ENCODE results near the gene VPS26B.
"Not testable (repeated sequence)": the region's sequence is repeated elsewhere in the genome, so short reads cannot be mapped to it uniquely, and the experiment has no call there.

VPS26B gene

DNA sequence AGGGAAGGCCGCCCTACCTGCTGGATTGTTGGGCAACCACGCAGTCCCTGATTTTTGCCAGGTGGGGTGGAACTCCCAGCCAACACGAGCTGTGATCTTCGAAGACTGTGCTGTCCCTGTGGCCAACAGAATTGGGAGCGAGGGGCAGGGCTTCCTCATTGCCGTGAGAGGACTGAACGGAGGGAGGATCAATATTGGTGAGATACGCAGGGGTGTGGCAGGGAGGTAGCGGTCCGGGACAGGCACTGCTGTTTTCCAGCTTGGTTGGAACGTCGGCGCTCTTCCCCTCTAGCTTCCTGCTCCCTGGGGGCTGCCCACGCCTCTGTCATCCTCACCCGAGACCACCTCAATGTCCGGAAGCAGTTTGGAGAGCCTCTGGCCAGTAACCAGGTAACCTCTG, 36.5 kb downstream of the VPS26B start:
- DNase-seq, result no peak

DNA sequence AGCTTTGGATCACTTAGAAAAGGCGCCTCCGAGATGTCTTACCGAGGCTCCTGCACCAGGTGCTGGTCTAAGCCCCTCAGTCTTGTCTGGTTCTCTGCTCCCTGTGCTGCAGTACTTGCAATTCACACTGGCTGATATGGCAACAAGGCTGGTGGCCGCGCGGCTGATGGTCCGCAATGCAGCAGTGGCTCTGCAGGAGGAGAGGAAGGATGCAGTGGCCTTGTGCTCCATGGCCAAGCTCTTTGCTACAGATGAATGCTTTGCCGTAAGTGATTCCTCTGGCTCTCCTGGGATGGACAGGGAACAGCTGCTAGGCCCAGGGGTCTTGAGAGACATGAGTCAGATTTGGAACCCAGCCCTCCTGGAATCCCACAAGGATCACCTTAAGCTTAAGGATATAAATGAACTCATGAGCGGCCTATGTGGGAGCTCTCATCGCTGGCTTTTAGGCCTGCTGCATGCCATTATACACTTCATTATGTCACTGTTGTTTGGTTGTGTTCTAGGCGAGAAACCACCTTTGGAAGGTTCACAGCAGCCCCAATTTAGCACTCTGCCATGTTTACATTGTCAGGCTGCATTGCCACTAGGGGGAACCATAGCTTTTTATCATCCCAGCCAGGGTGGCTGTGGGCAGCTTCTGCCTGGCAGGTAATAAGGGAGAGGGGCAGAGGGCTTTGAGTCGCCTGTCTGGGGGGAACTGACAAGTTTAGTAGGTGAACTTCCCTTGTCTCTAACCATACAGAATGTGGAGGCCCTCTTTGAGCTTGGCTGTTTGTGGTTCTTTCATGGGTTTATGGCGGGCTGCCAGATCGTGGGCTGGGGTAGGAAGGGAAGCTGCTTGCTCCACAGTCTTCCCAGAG, 37.4 kb downstream of the VPS26B start:
- DNase-seq, result no peak

DNA sequence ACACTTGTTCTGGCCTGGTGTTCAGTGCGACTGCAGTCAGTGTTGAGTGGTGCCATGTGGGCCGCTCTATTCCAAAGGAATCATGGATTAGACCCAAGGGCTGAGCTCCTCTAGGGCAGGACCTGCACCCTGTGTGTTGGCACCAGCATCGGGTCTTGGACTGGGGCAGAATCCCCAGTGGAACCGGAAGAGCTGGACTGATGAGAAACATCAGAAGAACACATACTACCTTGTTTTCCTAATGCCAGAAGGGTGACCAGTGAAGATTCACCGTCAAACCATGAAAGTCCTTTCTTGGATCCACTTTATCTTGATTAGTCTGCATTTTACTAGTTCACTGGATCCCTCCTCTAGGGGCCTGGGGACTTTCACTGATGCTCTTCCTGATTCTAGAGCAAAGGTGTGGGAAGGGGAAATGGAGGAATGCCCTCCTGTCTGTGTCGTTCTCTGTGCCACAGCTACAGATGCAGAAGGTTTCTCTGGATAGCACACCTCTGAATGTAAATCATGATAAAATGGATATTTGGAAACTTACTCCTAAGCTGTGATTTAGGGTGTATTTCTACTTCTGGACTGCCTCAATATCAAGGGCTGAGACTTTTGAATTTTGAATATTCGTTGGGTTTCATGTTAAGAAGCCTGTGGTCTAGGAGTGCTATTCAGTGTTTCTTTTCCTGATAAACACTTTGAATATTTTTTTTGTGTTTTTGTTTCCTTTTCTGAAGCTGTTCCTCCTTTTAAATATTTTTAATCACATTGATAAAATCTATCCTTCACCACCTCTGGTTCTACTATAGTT, 40.7 kb downstream of the VPS26B start:
- DNase-seq, result no peak

DNA sequence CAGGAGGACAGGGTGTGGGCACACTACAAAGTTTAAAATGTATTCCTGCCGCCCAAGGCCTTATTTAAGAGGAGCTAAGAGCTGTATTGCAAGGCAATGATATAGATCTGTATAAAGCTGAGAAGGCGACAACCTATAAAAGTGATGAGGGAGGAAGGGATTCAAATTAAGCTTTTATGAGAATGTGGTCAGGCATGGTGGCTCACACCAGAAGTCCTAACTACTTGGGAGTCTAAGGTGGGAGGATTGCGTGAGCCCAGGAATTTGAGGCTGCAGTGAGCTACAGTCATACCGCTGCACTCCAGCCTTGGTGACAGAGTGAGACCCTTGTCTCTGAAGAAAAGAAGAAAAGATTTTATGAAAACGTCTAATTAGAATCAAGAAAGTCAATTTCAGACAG, 42.0 kb downstream of the VPS26B start:
- no peak for DNase-seq

DNA sequence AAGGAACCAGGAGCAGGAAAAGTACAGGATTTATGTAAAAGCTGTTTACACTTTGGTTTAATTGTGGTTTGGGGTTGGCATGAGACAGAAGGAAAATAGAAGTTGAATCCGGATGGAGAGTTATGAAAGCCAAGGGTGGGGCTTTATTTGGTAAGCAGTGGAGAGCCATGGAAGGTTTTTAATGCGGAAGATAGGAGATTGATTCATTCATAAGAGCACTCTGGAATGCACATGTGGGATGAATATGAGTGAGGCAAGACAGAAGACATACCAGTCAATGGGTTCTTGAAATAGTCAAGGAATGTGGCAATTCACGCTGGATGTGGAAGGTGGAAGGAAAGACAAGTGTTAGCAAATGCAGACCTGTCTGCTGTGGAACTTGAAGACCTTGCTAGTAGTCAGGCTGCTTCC, 42.4 kb downstream of the VPS26B start:
- DNase-seq, result no peak

DNA sequence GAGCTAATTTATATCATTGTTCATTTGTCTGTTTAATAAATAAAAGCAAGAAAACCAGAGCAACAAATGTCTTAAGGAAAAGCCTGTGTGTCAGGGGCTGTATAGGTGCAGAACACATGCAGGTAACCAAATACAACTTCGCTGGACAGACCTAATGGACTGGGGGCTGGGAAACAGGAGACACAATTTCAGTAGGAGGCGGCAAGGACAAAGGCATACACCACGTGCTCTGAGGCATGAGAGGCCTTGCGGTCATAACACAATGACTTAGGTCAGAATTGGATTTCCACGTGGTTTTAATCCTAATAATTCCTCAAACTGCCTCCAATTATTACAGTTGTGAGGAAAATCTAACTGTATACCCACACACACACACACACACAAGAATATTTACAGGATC, 43.0 kb downstream of the VPS26B start:
- DNase-seq, result no peak

DNA sequence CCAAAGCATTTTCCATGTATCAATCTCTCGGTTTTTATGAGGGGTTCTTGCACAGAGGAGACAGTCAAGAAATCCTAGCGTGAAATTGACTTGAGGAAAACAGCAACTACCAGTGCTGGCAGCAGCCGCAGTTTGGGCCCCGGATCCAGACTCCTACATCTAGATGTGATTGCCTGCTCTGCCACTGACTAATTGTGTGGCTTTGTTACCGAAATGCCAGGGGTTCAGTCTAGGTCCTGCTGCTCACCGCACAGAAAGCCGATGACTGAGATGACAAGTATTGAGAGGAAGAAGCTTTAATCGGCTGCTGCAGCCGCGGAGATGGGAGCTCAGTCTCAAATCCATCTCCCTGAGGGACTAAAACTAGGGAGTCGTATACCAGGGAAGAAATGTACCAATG, 43.5 kb downstream of the VPS26B start:
- no peak for DNase-seq

DNA sequence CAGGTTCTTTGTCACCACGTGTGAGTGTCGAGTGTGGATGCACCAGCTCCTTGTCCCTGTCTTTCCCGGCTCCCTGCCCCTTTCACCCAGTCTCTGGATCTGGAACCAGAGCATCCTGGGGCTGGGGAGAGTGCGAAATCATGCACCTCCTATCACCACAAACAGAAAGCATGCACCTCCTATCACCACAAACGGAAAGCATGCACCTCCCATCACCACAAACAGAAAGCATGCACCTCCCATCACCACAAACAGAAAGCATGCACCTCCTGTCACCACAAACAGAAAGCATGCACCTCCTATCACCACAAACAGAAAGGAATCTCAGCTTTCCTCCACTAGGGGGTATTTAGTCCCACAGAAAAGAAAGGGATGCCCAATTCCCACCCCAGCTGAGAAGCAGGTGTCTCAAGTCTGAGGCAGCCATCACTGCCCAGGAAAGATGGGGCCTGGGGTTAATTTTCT, 45.8 kb downstream of the VPS26B start:
- no peak for DNase-seq

DNA sequence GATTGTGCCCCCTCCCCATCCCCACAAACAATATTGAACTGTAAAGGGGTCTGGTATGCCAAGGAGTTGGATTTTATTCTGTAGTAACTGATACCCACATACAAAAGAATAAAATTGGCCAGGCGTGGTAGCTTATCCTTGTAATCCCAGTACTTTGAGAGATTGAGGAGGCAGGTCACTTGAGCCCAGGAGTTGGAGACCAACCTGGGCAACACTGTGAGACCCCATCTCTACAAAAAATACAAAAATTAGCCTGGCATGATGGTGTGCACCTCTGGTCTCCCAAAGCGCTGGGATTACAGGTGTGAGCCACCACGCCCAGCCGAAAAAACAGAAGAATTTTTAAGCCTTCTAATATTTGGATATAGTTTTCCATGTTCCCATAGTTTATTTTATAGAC, 47.5 kb downstream of the VPS26B start:
- no peak for DNase-seq

DNA sequence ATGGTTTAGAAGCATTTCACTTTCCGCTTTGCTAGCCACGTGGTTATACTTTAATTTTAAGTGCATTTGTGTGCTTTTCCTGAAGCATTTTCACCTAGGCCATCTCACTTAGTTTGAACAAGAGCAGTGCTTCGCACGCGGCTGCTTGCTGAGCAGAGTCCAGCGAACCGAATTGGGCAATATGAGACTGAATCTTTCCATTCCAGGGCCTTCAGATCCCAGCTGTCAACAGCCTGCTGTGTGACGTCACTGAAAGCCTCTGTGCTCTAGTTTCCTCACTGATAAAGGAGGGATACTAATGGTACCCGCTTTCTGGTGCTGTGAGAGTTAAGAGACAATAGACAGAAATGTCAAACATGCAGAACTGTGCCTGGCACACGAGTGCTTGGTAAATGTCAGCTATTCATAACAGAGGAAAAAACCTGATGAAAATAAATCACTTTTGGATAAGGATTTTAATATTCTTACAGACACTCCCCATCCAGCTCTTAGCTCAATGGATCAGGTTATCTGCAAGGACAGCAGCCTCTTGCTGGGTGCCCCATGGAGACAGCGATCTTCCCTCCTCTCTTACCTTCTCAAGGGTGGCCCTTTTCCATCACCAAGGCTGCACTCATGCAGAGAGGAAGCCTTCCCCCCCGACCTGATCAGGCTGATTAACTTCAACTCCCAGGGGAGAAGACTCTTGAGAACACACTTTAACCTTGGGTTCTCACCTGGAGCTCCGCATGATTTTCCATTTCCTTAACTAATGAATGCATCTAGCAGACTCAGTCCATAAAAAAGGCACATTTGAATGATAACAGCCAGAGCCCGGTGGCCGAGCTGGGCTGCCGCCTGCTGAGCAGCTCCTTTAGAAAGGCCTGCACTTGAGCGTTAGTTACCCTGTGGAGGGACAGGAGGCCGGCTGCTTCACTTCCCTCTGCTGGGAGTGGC, 48.2 kb downstream of the VPS26B start:
- no peak for DNase-seq

DNA sequence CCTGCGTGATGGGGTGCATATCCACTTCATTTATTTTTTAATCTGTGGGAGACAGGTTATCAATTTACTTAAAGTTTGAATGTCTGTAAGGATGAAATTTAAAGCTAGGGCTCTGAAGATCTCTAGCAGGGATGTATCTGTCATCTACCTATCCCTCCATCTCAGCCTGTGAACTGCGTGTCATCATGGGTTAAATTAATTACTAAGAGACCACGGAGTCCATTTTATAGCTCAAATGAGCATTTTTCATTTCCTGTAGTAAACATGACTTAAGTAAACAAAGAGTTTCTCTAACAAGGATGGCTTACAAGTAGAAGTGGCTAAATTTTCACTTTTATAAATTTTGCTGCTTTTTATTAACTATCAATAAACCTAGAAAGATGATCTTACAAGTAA, 48.8 kb downstream of the VPS26B start:
- DNase-seq, result no peak

DNA sequence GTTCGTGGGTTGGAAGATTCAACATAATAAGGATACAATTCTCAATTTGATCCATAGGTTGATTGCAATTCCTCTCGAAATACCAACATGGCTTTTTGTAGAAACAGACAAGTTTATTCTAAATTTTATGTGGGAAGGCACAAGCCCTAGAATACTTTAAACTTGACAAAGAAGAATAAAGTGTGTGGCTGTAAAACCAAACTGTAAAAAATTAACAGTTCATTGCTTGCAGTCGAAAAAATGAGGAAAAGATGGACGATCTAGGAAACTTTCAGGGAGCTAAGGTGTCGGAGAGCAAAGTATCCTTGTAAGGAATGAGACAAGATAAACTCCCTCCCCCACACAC, 50.7 kb downstream of the VPS26B start:
- DNase-seq, result no peak

DNA sequence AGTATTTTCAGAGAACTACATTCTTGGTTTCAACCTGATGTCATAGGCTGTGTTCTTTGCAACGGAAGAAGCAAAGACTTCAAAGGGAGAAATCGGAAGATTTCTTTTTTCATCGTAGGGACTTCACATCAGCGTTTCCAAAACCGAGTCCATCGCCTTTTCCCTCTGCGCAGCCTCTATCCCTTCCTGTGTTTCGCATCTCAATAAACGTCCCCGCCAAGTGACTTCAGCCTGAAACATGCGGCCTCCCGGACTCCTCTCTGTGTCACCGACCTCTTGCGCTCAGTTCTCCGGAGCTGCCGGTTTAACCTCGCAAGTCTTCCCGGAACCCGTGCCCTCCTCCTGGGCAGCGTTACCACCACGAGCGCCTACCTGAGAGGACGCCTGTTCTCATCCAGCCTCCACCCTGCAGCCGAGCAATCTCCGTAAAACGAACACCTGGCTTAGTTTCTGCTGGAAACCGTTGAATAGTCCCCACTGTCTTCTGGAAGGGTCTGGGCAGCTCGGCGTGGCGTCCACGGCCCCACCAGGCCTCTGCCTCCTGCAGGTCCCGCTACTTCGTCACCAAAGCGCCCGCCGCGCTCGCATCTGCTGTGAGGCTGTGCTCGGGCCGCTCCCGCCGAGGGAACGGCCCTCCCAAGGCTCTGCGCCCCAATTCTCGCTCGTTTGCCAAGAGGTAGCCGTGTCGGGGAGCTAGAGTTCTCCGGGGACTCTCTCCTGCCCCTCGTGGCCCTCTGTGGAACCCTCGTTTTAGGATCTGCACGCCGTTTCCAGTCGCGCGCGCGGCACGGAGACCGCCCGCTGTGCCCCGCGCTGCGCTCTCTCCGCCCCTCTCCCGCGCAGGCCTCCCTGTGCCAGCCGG, 51.3 kb downstream of the VPS26B start, which contains the start of gene GLB1L3:
Gene GLB1L3, plus strand, starts transcription at position 846 of the 862 bp plus-strand sequence. CDS start 362 bp downstream, outside the sequence.
- peak; percentile 75 for DNase-seq

DNA sequence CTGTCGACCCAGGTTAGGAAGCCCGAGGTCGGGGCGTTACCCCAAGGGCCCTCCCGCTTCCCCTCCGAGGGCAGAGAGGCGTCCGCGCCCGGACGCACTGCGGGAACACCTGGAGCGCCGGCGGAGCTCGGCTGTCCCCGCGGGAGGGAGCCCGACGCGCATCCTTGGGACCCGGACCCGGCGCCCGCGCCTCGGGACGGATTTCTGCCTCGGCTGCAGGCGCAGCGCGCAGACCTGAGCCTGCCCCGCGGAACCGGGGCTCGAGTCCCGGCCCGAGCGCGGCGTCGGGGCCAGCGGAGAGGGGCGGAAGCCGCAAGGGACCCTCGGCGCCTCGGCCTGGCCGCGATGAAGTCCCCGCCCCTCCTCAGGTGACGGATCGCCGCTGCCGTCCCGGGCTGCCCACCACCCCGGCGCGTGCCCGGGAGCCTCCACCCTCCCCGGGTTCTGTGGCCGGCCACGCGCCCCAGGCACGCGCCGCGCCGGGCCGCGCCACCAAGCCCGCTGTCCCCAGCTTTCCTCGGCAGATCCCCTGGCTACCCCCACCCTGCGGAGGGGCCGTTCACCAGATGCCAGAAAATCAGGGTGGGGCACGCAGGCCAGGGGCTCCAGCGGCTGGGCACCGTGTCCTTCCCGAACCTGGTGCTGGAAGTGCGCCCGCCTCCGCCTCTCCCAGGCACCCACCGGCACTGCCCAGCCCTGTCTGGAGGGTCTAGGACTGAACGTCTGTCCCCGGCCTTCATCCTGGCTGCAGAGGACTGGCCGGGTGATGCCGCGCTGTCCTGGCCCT, 52.1 kb downstream of the VPS26B start:
- DNase-seq, result no peak

DNA sequence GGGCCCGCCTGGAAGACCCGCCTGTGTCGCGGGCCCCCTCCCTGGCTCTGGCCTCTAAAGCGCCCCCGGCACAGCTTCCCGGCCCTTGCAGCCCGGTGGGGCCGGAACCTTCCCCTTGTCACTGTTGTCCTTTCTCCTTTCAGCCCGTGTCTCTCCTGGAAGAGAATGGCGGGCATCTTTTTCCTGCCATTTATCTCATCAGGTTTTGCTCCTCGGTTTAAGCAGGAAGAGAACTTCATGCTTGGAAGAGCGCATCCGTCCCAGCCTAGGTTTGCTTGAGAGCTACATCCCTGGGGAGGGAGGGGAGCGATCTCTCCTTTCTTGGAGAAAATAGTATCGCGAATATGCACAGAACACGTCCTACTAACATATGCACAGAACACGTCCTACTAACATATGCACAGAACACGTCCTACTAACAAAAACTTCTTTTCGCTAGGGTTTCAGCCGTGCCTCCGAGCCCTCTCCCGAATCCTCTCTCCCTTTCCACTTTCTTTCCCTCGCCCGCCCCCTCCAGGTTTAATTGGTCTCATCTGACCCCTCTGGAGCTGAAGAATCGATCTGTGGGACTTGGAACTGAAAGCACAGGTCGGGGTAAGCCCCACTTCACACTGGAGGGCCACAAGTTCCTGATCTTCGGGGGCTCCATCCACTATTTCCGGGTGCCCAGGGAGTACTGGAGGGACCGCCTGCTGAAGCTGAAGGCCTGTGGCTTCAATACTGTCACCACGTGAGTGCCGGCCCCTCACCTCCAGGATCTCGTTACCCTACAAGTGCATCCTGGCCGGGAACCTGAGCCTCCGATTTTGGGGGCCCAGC, 52.9 kb downstream of the VPS26B start:
- no peak for DNase-seq

DNA sequence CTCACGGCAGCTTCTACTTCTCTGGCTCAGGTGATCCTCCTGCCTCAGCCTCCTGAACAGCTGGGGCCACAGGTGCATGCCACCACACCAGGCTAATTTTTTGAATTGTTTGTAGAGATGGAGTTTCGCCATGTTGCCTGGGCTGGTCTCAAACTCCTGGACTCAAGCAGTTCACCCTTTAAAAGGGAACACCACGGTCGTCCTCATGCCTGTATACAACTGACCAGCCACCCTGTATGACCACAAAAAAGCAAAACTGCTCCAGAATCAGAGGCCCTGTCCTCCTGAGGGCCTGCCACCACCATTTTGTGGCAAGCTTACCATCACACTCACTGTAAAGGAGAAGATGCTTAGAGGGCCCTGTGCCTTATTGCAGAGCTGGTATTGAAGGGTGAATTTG, 53.9 kb downstream of the VPS26B start:
- DNase-seq, result no peak

DNA sequence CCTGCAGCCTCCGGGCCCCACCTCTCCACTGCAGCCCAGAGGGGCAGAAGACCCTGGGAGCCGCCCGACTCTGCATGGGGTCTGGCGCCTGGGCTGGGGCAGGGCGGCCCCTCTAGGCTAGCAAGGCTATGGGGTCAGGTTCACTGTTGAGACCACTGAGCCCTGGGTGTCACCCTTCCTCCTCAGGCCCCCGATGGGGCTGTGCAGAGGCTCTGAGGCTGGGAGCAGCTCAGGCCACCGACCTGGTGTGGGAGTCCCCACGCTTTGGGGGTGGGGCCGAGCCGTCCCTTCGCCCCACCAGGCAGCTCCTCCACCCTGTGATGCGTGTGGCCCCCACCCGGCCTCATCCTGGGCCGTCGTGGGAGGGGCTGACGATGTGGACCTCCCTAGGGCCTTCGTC, 57.2 kb downstream of the VPS26B start:
- not testable (repeated sequence) for DNase-seq

DNA sequence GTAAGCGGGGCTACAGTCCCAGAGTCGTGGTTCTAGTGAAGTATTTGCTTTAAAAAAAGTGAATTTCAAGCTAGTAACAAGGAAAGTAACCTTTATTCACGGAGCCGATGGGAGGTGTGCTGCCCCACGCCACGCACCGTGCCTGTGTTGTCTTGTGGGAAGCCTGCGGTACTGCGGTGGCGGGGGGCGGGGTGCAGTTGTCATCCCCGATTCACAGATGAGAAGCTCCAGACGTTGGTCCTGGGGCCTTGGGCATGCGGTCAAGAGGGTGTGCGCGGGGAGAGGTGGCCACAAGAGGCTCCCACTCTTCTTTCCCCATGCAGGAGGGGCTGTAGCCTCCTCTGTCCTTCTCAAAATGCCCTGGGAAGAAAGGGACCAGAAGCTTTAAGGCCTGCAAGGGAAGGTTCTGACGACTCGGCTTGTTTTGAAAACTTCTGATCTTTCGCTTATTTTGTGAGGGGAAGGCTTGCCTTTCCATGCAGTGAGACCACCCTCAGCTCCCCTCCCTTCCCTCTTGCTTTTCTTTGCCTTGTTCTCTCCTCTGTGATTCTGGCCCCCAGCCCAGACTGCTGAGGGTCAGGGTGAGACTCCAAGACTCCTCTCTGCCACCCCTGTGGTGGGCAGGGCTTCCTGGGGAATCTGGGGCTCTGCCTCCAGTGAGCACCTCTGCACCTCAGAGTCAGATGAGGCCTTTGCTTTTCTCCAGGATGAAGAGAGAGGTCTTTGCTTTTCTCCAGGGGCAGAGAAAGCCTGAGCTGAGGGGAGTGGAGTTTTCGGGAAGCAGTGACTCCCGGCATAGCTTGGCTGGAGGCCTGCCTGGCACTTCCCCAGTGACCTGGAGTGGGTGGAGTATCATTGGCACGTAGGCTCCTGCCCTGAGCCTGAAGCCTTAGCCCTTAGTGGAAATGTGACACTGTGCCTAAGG, 57.9 kb downstream of the VPS26B start:
- no peak for DNase-seq
